ENCODE results near the gene FAM168A.

Gene FAM168A

DNA sequence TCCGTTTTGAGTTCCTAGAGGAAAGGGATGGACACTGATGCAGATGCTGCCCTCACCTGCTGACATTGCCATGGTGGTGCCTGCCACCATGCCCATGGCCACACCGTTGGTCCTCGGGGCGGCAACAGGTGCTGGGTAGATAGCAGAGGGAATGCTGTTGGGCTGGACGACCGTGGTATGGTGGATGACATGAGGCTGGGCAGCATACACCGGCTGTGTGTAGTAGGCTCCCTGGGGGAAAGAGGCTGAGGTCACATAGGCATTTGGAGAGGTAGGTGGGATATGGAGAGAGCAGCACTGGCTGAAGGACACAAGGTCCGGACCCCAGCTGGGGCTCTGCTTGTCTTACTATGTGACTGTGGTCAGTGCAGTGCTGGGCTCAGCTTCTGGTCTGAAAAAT is 188.5 kb downstream of the FAM168A start:
- Mint-ChIP-seq H3K4me3 (no peak overlapping the region), H3K4me1 (peaks cover 10% of the 10 kb centered on the region), H3K27ac (peak overlapping the region; percentile 2), H3K9me3 (no peaks in the 10 kb centered on the region), H3K36me3 (peaks cover 42% of the 10 kb centered on the region)
- ATAC-seq = no peak
- DNase-seq (ENCODE audit: low spot score in 2 of 2) = no peak

DNA sequence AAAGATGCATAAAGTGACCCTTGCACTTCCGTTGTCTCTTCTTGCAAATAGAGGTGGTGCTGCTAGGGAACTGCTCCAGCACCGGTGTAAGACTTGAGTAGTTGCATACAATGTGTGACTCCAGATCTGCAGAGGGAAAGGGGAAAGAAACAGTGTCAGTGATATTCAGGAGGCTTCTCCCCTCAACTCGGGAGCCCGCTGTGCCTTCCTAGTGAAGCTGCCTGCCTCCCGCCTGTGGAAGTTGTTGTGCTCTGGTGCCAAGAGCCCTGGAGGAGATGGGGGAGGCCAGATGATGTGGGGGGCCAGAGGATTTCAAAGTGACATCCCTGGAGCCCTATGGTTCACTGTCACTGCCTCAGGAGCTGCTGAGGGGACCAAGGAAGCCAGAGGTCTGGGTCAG is 191.3 kb downstream of the FAM168A start:
- DNase-seq (ENCODE audit: low spot score in 2 of 2) = no peak
- no peaks in the 10 kb centered on the region for H3K9me3 Mint-ChIP-seq
- peaks cover 48% of the 10 kb centered on the region for H3K36me3 Mint-ChIP-seq
- H3K27ac Mint-ChIP-seq = peak overlapping the region; percentile 30
- no peak overlapping the region for H3K4me3 Mint-ChIP-seq
- no peak for ATAC-seq
- H3K4me1 Mint-ChIP-seq = peaks cover 5% of the 10 kb centered on the region

- Mint-ChIP-seq H3K9me3 (no peaks in the 10 kb centered on the region), H3K4me1 (peaks cover 5% of the 10 kb centered on the region), H3K27ac (peak overlapping the region; percentile 30), H3K4me3 (no peak overlapping the region), H3K36me3 (peaks cover 50% of the 10 kb centered on the region)
- no peak for ATAC-seq
- no peak for DNase-seq (ENCODE audit: low spot score in 2 of 2)
Measured at GRCh38 chr11:73406131-73406530, 191.8 kb downstream of the FAM168A start.

- H3K4me1 Mint-ChIP-seq = peaks cover 5% of the 10 kb centered on the region
- H3K27ac Mint-ChIP-seq = peak overlapping the region; percentile 56
- no peaks in the 10 kb centered on the region for H3K9me3 Mint-ChIP-seq
- DNase-seq (ENCODE audit: low spot score in 2 of 2) (no peak), ATAC-seq (no peak)
- peaks cover 50% of the 10 kb centered on the region for H3K36me3 Mint-ChIP-seq
- no peak overlapping the region for H3K4me3 Mint-ChIP-seq
Measured at GRCh38 chr11:73405146-73405510, 192.8 kb downstream of the FAM168A start.

- peak overlapping the region; percentile 56 for H3K27ac Mint-ChIP-seq
- H3K4me3 Mint-ChIP-seq = no peak overlapping the region
- peaks cover 5% of the 10 kb centered on the region for H3K4me1 Mint-ChIP-seq
- ATAC-seq (no peak), DNase-seq (ENCODE audit: low spot score in 2 of 2) (no peak)
- H3K9me3 Mint-ChIP-seq = no peaks in the 10 kb centered on the region
- peaks cover 50% of the 10 kb centered on the region for H3K36me3 Mint-ChIP-seq
Measured at GRCh38 chr11:73404506-73405145, 193.3 kb downstream of the FAM168A start.

- Mint-ChIP-seq H3K27ac (peak overlapping the region; percentile 52), H3K4me1 (peaks cover 5% of the 10 kb centered on the region), H3K9me3 (no peaks in the 10 kb centered on the region), H3K4me3 (no peak overlapping the region), H3K36me3 (peaks cover 56% of the 10 kb centered on the region)
- no peak for ATAC-seq
- DNase-seq (ENCODE audit: low spot score in 2 of 2) = no peak
Measured at GRCh38 chr11:73404048-73404447, 193.9 kb downstream of the FAM168A start.

DNA sequence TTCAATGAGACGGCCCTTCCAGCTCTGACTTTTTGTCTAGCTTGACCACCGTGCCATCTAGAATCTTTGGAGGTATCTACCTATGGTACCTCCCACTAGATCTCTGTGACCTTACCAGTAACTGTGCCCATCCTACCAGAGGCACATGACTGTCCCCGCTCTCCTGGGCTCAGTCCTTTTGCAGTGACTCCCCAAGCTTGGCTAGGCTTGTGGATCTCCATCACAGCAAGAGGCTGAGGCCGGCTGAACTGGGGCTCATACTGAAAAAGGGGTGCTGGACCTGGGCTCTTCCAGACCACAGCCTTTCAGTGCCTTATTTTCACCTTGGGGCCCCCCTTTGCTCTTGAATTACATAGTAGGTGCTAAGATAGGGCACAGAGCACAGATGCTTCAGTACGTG is 194.4 kb downstream of the FAM168A start:
- no peak for DNase-seq (ENCODE audit: low spot score in 2 of 2)
- ATAC-seq = no peak
- Mint-ChIP-seq H3K4me3 (no peak overlapping the region), H3K36me3 (peaks cover 58% of the 10 kb centered on the region), H3K4me1 (peaks cover 5% of the 10 kb centered on the region), H3K27ac (peak overlapping the region; percentile 52), H3K9me3 (no peaks in the 10 kb centered on the region)

DNA sequence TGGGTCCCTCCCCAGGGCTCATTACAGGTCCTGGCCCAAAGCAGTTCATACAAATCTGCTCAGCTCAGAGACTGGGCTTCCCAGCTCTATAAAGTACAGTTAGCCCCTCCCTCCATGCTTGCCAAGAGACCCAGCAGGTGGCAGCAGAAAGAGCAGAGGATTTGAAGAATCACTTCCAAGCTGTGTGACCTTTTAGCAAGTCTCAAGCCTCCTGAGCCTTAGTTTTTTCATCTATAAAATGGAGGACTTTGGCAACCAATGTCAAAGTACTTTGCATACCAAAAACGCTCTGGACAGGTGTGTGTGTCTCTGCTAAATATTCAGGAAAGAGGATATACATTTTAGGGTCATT is 195.1 kb downstream of the FAM168A start:
- no peak for DNase-seq (ENCODE audit: low spot score in 2 of 2)
- H3K36me3 Mint-ChIP-seq = peaks cover 58% of the 10 kb centered on the region
- no peak for ATAC-seq
- peaks cover 2% of the 10 kb centered on the region for H3K4me1 Mint-ChIP-seq
- peak overlapping the region; percentile 52 for H3K27ac Mint-ChIP-seq
- H3K4me3 Mint-ChIP-seq = no peak overlapping the region
- no peaks in the 10 kb centered on the region for H3K9me3 Mint-ChIP-seq

GRCh38 chr11:73401924-73402833 is 195.7 kb downstream of the FAM168A start:
- ATAC-seq (no peak), DNase-seq (ENCODE audit: low spot score in 2 of 2) (peak in 1 of 2 donors; percentile 48)
- H3K27ac Mint-ChIP-seq = peak overlapping the region; percentile 69
- peaks cover under 1% of the 10 kb centered on the region for H3K4me1 Mint-ChIP-seq
- H3K9me3 Mint-ChIP-seq = no peaks in the 10 kb centered on the region
- no peak overlapping the region for H3K4me3 Mint-ChIP-seq
- peaks cover 61% of the 10 kb centered on the region for H3K36me3 Mint-ChIP-seq

DNA sequence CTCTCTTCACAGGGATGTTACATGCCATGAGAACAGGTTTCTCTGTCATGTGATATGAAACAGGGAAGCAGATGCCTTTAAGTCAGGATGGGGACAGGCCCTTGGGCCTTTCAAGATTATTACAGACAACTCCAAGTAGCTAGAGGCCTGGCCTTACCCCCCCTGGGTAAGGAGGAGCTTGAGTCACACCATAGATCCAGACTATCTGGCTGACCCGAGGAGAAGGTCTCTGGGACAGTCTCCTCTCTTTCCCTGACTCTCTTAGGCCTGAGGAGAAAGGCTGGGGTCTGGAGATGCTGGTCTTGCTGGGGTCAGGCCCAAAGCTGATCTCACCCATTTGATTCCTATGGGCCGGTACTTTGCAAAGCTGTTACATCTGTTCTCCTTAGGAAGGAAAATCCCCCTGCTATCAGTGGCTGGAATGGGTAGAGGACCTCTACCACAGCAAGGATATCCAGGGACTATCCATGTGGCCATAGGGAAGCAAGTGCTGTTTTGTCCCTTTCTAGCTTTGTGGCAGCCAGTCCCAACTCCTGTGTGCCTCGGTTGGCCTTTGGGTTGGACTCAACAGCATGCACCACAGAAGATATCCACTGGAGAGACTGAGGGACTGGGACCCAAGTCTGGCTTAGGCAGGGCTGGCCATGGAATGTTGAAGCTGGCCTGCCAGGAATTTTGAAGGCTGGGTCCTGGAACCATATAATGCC is 196.5 kb downstream of the FAM168A start:
- Mint-ChIP-seq H3K27ac (peak overlapping the region; percentile 69), H3K4me1 (peaks cover 8% of the 10 kb centered on the region), H3K36me3 (peaks cover 69% of the 10 kb centered on the region), H3K4me3 (no peak overlapping the region), H3K9me3 (no peaks in the 10 kb centered on the region)
- DNase-seq (ENCODE audit: low spot score in 2 of 2) (no peak), ATAC-seq (no peak)

DNA sequence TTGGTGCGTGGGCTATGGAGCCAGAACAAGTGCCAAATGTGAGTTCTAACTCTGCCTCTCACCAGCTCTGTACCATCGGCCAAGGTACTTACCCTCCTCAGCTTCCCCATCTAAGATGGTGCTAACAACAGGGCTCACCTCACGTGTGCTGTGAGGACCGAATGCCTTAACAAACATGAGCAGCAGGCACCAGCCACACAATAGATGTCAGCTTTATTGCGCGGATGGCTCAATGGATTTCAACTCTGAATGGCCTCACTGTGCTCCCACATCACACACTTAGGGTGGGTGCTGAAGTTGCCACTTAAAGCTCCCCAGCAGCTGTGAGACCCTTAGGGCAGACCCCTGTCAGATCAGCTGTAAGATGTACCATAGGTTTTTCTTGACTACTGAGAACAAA is 197.6 kb downstream of the FAM168A start:
- H3K9me3 Mint-ChIP-seq = no peaks in the 10 kb centered on the region
- DNase-seq (ENCODE audit: low spot score in 2 of 2) (no peak), ATAC-seq (no peak)
- H3K4me1 Mint-ChIP-seq = peaks cover 8% of the 10 kb centered on the region
- H3K36me3 Mint-ChIP-seq = peaks cover 72% of the 10 kb centered on the region
- no peak overlapping the region for H3K4me3 Mint-ChIP-seq
- H3K27ac Mint-ChIP-seq = peak overlapping the region; percentile 69

DNA sequence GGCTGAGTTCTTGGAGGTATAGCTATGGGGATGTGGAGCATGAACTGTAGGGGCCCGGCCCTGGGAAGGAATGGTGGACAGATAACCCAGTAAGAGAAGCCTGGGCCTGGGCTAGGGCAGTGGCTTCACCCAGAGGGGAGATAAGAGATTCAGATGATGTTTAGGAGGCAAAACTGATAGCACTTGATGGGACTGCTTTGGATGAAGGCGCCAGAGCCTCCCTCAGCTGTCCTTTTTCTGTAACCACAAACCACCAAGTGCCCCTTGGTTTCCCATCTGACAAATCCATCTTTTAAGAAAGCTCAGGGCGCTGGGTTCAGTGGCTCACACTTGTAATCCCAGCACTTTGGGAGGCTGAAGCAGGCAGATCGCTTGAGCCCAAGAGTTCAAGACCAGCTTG is 198.3 kb downstream of the FAM168A start:
- Mint-ChIP-seq H3K4me1 (peaks cover 8% of the 10 kb centered on the region), H3K9me3 (no peaks in the 10 kb centered on the region), H3K27ac (peak overlapping the region; percentile 83), H3K4me3 (no peak overlapping the region), H3K36me3 (peaks cover 78% of the 10 kb centered on the region)
- ATAC-seq (no peak), DNase-seq (ENCODE audit: low spot score in 2 of 2) (no peak)

GRCh38 chr11:73399159-73399590 is 198.7 kb downstream of the FAM168A start:
- no peak overlapping the region for H3K4me3 Mint-ChIP-seq
- no peaks in the 10 kb centered on the region for H3K9me3 Mint-ChIP-seq
- peaks cover 8% of the 10 kb centered on the region for H3K4me1 Mint-ChIP-seq
- H3K36me3 Mint-ChIP-seq = peaks cover 83% of the 10 kb centered on the region
- DNase-seq (ENCODE audit: low spot score in 2 of 2) (no peak), ATAC-seq (no peak)
- peak overlapping the region; percentile 83 for H3K27ac Mint-ChIP-seq

DNA sequence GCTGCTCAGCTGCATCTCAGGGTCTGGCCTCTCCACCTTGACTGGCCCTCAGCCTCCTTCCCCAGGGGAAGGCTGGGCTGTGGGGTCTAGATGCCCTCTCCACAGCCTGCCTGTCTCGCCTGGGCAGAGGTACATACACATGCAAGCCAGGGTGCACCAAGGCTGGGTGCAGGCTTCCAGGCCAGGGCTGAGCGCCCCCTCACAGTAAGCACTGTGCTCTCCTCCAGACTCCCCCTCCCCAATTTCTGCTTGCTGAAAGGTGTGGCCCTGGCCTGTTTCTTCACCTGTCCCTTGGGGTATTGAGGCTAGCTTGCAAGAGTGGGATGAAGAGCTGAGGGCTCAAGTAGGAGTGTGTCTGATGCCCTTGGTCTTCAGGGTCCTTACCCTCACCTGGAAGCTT is 199.2 kb downstream of the FAM168A start:
- no peaks in the 10 kb centered on the region for H3K9me3 Mint-ChIP-seq
- ATAC-seq (peak; percentile 6), DNase-seq (ENCODE audit: low spot score in 2 of 2) (no peak)
- peaks cover 8% of the 10 kb centered on the region for H3K4me1 Mint-ChIP-seq
- H3K27ac Mint-ChIP-seq = peak overlapping the region; percentile 83
- peaks cover 85% of the 10 kb centered on the region for H3K36me3 Mint-ChIP-seq
- H3K4me3 Mint-ChIP-seq = no peak overlapping the region

GRCh38 chr11:73398132-73398526 is 199.8 kb downstream of the FAM168A start:
- H3K27ac Mint-ChIP-seq = peak overlapping the region; percentile 83
- peaks cover 8% of the 10 kb centered on the region for H3K4me1 Mint-ChIP-seq
- peaks cover 87% of the 10 kb centered on the region for H3K36me3 Mint-ChIP-seq
- H3K4me3 Mint-ChIP-seq = no peak overlapping the region
- DNase-seq (ENCODE audit: low spot score in 2 of 2) = no peak
- ATAC-seq = no peak
- H3K9me3 Mint-ChIP-seq = no peaks in the 10 kb centered on the region

Measured in stimulated activated effector memory CD8-positive, alpha-beta T cell treated with anti-CD3 and anti-CD28 coated beads, Interleukin-12 subunit alpha, Interleukin-12 subunit beta, amount 100 ng/mL, for 72 hours (primary cell).